H1 (cell line): ENCODE results near the gene SSUH2. TPM values are rescaled to one million over a fixed set of nuclear protein-coding genes. Genes with fewer than 3 reads are reported as not detected.

Experiments
- BRCA1 ChIP-seq: IDR thresholded peaks from 2 replicates; pipeline ENCODE4 v1.6.1; 2012; ENCODE audit warnings: low read depth, low read length, improper control_type of control experiment
- CHD2 ChIP-seq: IDR thresholded peaks from 2 replicates; pipeline ENCODE4 v1.6.1; 2012; ENCODE audit warnings: low read length, improper control_type of control experiment
- KDM1A ChIP-seq: fragments of 200-600, 300-600 bp; sonication (generic); IDR thresholded peaks from 2 replicates; pipeline ENCODE4 v1.7.1; 2016; ENCODE audit warnings: mild to moderate bottlenecking, low read length, borderline replicate concordance
- MAX ChIP-seq: IDR thresholded peaks from 2 replicates; pipeline ENCODE4 v1.6.1; 2012; ENCODE audit warnings: inconsistent platforms
- NRF1 ChIP-seq: IDR thresholded peaks from 2 replicates; pipeline ENCODE4 v1.6.1; 2011; ENCODE audit warnings: mild to moderate bottlenecking, low read depth, low read length, improper control_type of control experiment
- PHF8 ChIP-seq: fragments of 200-600 bp; sonication (generic); conservative IDR thresholded peaks from 2 replicates; pipeline ENCODE4 v1.7.1; 2012; ENCODE audit warnings: low read depth, mild to moderate bottlenecking, inconsistent platforms, low read length, moderate library complexity
- POLR2A ChIP-seq, 2 experiments: IDR thresholded peaks; 1 replicate in 1 of 2; 2 replicates in 1 of 2; pipeline ENCODE4 v1.6.1; 2011; ENCODE audit warnings: low read depth in 2 of 2, low read length in 2 of 2, mild to moderate bottlenecking in 2 of 2; ENCODE audit errors: control extremely low read depth in 1 of 2
- SP1 ChIP-seq: IDR thresholded peaks from 2 replicates; pipeline ENCODE4 v1.6.1; 2011; ENCODE audit warnings: low read depth, low read length
- TAF1 ChIP-seq: IDR thresholded peaks from 2 replicates; pipeline ENCODE4 v1.6.1; 2011; ENCODE audit warnings: mild to moderate bottlenecking, low read depth, low read length
- polyA plus RNA-seq, 7 experiments: library from polyadenylated mRNA; depleted of rRNA in 3 of 7; stranded (reverse) in 5 of 7; unstranded in 2 of 7; fragments of >200 nt in 5 of 7; fragments of 200-250 nt in 2 of 7; gene quantifications; 1 replicate in 5 of 7; 2 replicates in 1 of 7; 4 replicates in 1 of 7; pipeline versions ENCODE4 v1.2.1 to v1.2.3, GENCODE V29; 2011 to 2013; ENCODE audit warnings: missing spikeins in 2 of 7, mixed read lengths in 2 of 7
- total RNA-seq: library from RNA; stranded (reverse); fragmentation: NEBNext Ultra II Directional; extraction: Animal tissue kit (Norgen Biotek cat#: 25700); gene quantifications from 2 replicates; pipeline ENCODE4 v1.2.1, GENCODE V29; 2021

The SSUH2 gene
- total and polyA plus RNA-seq, 2 of the 8 experiments (the other 6 are each of a cell fraction or from before 2014, with no cell fraction given), result 0.62 to 0.69 TPM

GRCh38 chr3:8575364-8576104 is 69.1 kb downstream of the SSUH2 start (continued):
- TF ChIP-seq PHF8 (no peak), TAF1 (no peak), POLR2A (IDR thresholded peaks at IDR 0.05; ENCODE audit: control extremely low read depth in 1 of 2, low read depth in 2 of 2, low read length in 2 of 2) (no peak), MAX (no peak), BRCA1 (no peak), CHD2 (no peak), SP1 (no peak), KDM1A (no peak), NRF1 (no peak)
- TF ChIP-seq, all 59 proteins: peak for 0
